ENCODE data around the gene ZNF480. TPM values are rescaled to one million over a fixed set of nuclear protein-coding genes. Genes with fewer than 3 reads are reported as not detected.

Gene ZNF480
- total and polyA plus RNA-seq, 5 donors from 2014 or later = 7.0 to 20.5 (median 15.1) TPM

DNA sequence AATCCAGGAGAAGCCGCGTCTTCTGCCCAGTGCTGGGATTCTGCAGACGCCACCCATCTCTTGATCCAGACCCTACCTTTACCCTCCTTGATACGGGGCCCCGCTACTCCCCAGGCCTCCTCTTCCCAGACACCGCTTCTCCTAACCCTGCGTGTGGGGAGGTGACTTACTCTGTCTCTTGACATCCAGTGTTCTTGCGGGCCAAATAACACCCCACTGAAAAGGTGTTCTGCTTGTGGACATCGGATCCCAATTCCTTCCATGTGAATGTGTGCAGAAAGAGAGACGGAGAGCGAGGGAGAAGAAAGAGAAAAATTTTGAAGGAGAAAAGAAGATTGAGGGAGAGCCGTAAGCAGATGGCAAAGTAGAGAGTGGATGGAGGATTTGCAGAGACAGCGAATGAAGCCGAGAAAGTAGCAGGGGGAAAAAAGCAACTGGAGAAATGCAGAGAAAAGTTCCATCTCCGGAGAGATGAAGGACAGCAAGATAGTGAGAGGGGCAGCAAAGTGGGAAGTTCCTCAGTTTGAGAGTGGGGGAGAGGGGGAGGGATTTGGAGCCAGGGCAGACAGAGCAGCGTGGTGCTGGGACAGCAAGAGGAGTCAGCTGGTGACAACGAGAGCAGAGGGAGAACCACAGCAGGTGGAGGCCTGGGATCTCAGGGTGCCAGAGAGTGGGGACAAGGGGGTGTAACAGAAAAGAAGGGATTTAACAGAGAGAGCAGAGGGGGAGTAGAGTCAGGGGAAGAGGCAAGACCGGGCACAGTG is 814 bp downstream of the ZNF480 start:
- H3K36me3 Mint-ChIP-seq = peaks cover 55% of the 10 kb centered on the region
- peak overlapping the region; percentile 97 to 99 (median 99) for H3K27ac Mint-ChIP-seq
- Histone ChIP-seq H3K27ac (ENCODE audit: insufficient read depth, low read length, poor library complexity, severe bottlenecking) (peak overlapping the region; percentile 88), H3K9me3 (ENCODE audit: control insufficient read depth in 2 of 2, low read length in 2 of 2) (peaks cover 38 to 56% of the 10 kb centered on the region in 2 experiments), H3K4me1 (ENCODE audit: control insufficient read depth, insufficient read depth, low read length, poor library complexity, severe bottlenecking) (peaks cover 10% of the 10 kb centered on the region), H3K4me3 (ENCODE audit: low read depth, low read length) (peak overlapping the region; percentile 79), H3K36me3 (ENCODE audit: control insufficient read depth, insufficient read depth, low read length) (peaks cover 31% of the 10 kb centered on the region), H3K27me3 (ENCODE audit: control insufficient read depth, insufficient read depth, low read length) (no peaks in the 10 kb centered on the region)
- H3K4me1 Mint-ChIP-seq = peaks cover 5 to 39% (median 15%) of the 10 kb centered on the region in 4 donors
- peak overlapping the region; percentile 93 to 99 (median 98) for H3K4me3 Mint-ChIP-seq
- no peaks in the 10 kb centered on the region for H3K27me3 Mint-ChIP-seq
- H3K9me3 Mint-ChIP-seq = peaks cover 0 to 57% (median 25%) of the 10 kb centered on the region in 7 donors
- ATAC-seq (ENCODE audit: low read depth in 2 of 2) = peak in 1 of 2 donors; percentile 7
- DNase-seq = no peak

DNA sequence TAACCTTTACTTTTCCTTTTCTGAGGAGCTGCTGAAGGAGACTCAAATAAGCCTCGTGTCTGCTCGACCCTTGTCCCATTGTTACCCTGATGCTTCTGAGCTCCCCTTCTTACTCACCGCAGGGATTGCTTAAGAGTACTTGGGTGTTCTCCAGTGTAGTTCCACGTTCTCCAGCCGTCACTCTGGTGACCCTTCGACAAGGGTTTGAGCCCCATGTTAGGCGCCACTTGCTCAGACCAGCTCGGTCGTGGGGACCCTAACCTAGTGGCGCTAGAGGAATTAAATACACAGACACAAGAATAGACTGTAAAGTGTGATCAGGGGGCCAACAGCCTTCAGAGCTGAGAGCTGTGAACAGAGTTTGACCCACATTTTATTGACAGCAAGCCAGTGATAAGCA is 10.3 kb downstream of the ZNF480 start:
- DNase-seq (peak in 1 of 3 donors; percentile 34), ATAC-seq (ENCODE audit: low read depth in 2 of 2) (no peak)
- H3K4me1 ChIP-seq (ENCODE audit: control insufficient read depth, insufficient read depth, low read length, poor library complexity, severe bottlenecking) = no peaks in the 10 kb centered on the region
- Mint-ChIP-seq H3K4me1 (no peaks in the 10 kb centered on the region), H3K4me3 (peak overlapping the region in 1 of 4 donors; percentile 37), H3K36me3 (peaks cover 71% of the 10 kb centered on the region), H3K9me3 (peaks cover 1 to 79% (median 39%) of the 10 kb centered on the region in 7 donors), H3K27me3 (no peaks in the 10 kb centered on the region), H3K27ac (no peak overlapping the region)
- peaks cover 77% of the 10 kb centered on the region for H3K36me3 ChIP-seq (ENCODE audit: control insufficient read depth, insufficient read depth, low read length)
- H3K4me3 ChIP-seq (ENCODE audit: low read depth, low read length) = no peak overlapping the region
- H3K9me3 ChIP-seq (ENCODE audit: control insufficient read depth in 2 of 2, low read length in 2 of 2) = peaks cover 74 to 97% of the 10 kb centered on the region in 2 experiments
- no peak overlapping the region for H3K27ac ChIP-seq (ENCODE audit: insufficient read depth, low read length, poor library complexity, severe bottlenecking)
- H3K27me3 ChIP-seq (ENCODE audit: control insufficient read depth, insufficient read depth, low read length) = no peaks in the 10 kb centered on the region

GRCh38 chr19:52322429-52322828 is 25.5 kb downstream of the ZNF480 start:
- Mint-ChIP-seq H3K27me3 (no peaks in the 10 kb centered on the region), H3K4me3 (no peak overlapping the region), H3K4me1 (no peaks in the 10 kb centered on the region), H3K36me3 (peaks cover 42% of the 10 kb centered on the region), H3K9me3 (peaks cover 0 to 93% (median 51%) of the 10 kb centered on the region in 7 donors), H3K27ac (no peak overlapping the region)
- DNase-seq (no peak), ATAC-seq (ENCODE audit: low read depth in 2 of 2) (no peak)
- Histone ChIP-seq H3K27me3 (ENCODE audit: control insufficient read depth, insufficient read depth, low read length) (no peaks in the 10 kb centered on the region), H3K36me3 (ENCODE audit: control insufficient read depth, insufficient read depth, low read length) (peaks cover 56% of the 10 kb centered on the region), H3K9me3 (ENCODE audit: control insufficient read depth in 2 of 2, low read length in 2 of 2) (peaks cover 88 to 99% of the 10 kb centered on the region in 2 experiments), H3K4me3 (ENCODE audit: low read depth, low read length) (peak overlapping the region; percentile 21), H3K4me1 (ENCODE audit: control insufficient read depth, insufficient read depth, low read length, poor library complexity, severe bottlenecking) (no peaks in the 10 kb centered on the region), H3K27ac (ENCODE audit: insufficient read depth, low read length, poor library complexity, severe bottlenecking) (no peak overlapping the region)

DNA sequence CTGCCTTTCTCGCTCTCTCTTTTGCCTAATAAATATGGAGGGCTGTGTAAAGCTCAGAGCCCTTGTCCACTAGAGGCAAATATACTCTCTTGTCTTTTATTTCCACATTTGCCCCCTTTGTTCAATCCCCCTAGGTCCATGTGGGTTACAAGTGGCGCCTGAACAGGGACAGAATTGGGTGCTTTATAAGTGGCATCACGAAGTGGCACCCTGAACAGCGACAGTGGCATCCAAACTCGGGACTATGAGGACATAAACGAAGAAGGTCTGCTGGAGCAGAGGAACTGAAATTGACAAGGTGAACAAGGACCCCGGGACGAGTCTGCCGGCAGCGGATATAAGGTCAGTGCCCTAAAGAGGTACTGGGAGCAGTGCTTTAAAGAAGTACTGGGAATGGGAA is 34.8 kb downstream of the ZNF480 start:
- H3K36me3 ChIP-seq (ENCODE audit: control insufficient read depth, insufficient read depth, low read length) = no peaks in the 10 kb centered on the region
- no peak overlapping the region for H3K27ac ChIP-seq (ENCODE audit: insufficient read depth, low read length, poor library complexity, severe bottlenecking)
- no peak overlapping the region for H3K4me3 Mint-ChIP-seq
- peaks cover 0 to 10% (median 5%) of the 10 kb centered on the region in 4 donors for H3K4me1 Mint-ChIP-seq
- H3K4me3 ChIP-seq (ENCODE audit: low read depth, low read length) = no peak overlapping the region
- H3K27me3 Mint-ChIP-seq = no peaks in the 10 kb centered on the region
- DNase-seq (peak in 1 of 3 donors; percentile 23), ATAC-seq (ENCODE audit: low read depth in 2 of 2) (no peak)
- H3K9me3 Mint-ChIP-seq = peaks cover 0 to 69% (median 22%) of the 10 kb centered on the region in 7 donors
- H3K4me1 ChIP-seq (ENCODE audit: control insufficient read depth, insufficient read depth, low read length, poor library complexity, severe bottlenecking) = peaks cover 6% of the 10 kb centered on the region
- H3K27me3 ChIP-seq (ENCODE audit: control insufficient read depth, insufficient read depth, low read length) = no peaks in the 10 kb centered on the region
- no peaks in the 10 kb centered on the region for H3K36me3 Mint-ChIP-seq
- peaks cover 54 to 81% of the 10 kb centered on the region in 2 experiments for H3K9me3 ChIP-seq (ENCODE audit: control insufficient read depth in 2 of 2, low read length in 2 of 2)
- H3K27ac Mint-ChIP-seq = no peak overlapping the region

DNA sequence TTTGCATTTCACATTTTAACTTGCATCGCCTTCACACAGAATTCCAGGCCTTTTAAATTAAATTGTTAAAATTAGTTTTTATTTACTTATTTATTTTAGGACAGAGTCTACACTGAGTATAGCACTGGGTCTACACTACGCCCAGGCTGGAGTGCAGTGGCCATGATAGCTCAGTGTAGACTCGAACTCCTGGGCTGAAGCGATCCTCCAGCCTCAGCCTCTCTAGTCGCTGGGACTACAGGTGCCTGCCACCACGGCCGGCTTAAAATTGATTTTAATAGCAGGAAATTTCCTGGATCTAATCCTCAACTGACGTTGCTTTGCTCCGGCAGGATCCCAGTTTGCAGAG is 38.8 kb downstream of the ZNF480 start:
- Mint-ChIP-seq H3K4me1 (peaks cover 0 to 16% (median 11%) of the 10 kb centered on the region in 4 donors), H3K4me3 (peak overlapping the region; percentile 91 to 99 (median 96)), H3K36me3 (peaks cover 12% of the 10 kb centered on the region), H3K9me3 (peaks cover 0 to 43% (median 13%) of the 10 kb centered on the region in 7 donors), H3K27me3 (no peaks in the 10 kb centered on the region), H3K27ac (peak overlapping the region; percentile 97 to 98 (median 97))
- H3K27me3 ChIP-seq (ENCODE audit: control insufficient read depth, insufficient read depth, low read length) = no peaks in the 10 kb centered on the region
- no peaks in the 10 kb centered on the region for H3K36me3 ChIP-seq (ENCODE audit: control insufficient read depth, insufficient read depth, low read length)
- H3K9me3 ChIP-seq (ENCODE audit: control insufficient read depth in 2 of 2, low read length in 2 of 2) = peaks cover 34 to 41% of the 10 kb centered on the region in 2 experiments
- H3K4me1 ChIP-seq (ENCODE audit: control insufficient read depth, insufficient read depth, low read length, poor library complexity, severe bottlenecking) = peaks cover 10% of the 10 kb centered on the region
- peak in 1 of 2 donors; percentile 26 for ATAC-seq (ENCODE audit: low read depth in 2 of 2)
- peak overlapping the region; percentile 61 for H3K4me3 ChIP-seq (ENCODE audit: low read depth, low read length)
- peak overlapping the region; percentile 69 for H3K27ac ChIP-seq (ENCODE audit: insufficient read depth, low read length, poor library complexity, severe bottlenecking)
- DNase-seq = no peak

- Mint-ChIP-seq H3K27ac (peak within 1 kb of the TSS; percentile 97 to 99 (median 98)), H3K4me1 (peaks cover 0 to 16% (median 11%) of the 10 kb centered on the region in 4 donors), H3K36me3 (peaks cover 12% of the 10 kb centered on the region), H3K27me3 (no peaks in the 10 kb centered on the region), H3K4me3 (peak within 1 kb of the TSS; percentile 91 to 99 (median 96)), H3K9me3 (peaks cover 0 to 37% (median 10%) of the 10 kb centered on the region in 7 donors)
- peaks cover 10% of the 10 kb centered on the region for H3K4me1 ChIP-seq (ENCODE audit: control insufficient read depth, insufficient read depth, low read length, poor library complexity, severe bottlenecking)
- peak within 1 kb of the TSS; percentile 61 for H3K4me3 ChIP-seq (ENCODE audit: low read depth, low read length)
- ATAC-seq (ENCODE audit: low read depth in 2 of 2) (peak; percentile 91), DNase-seq (peak; percentile 68 to 91 (median 83))
- H3K9me3 ChIP-seq (ENCODE audit: control insufficient read depth in 2 of 2, low read length in 2 of 2) = peaks cover 28 to 36% of the 10 kb centered on the region in 2 experiments
- H3K36me3 ChIP-seq (ENCODE audit: control insufficient read depth, insufficient read depth, low read length) = no peaks in the 10 kb centered on the region
- no peaks in the 10 kb centered on the region for H3K27me3 ChIP-seq (ENCODE audit: control insufficient read depth, insufficient read depth, low read length)
- H3K27ac ChIP-seq (ENCODE audit: insufficient read depth, low read length, poor library complexity, severe bottlenecking) = peak within 1 kb of the TSS; percentile 69
Observed at GRCh38 chr19:52336117-52336790, 39.3 kb downstream of the ZNF480 start, which contains the start of gene ZNF610. Gene ZNF610, plus strand, starts transcription at chr19:52336243. Its CDS starts 12,930 bp downstream, at chr19:52349173.

DNA sequence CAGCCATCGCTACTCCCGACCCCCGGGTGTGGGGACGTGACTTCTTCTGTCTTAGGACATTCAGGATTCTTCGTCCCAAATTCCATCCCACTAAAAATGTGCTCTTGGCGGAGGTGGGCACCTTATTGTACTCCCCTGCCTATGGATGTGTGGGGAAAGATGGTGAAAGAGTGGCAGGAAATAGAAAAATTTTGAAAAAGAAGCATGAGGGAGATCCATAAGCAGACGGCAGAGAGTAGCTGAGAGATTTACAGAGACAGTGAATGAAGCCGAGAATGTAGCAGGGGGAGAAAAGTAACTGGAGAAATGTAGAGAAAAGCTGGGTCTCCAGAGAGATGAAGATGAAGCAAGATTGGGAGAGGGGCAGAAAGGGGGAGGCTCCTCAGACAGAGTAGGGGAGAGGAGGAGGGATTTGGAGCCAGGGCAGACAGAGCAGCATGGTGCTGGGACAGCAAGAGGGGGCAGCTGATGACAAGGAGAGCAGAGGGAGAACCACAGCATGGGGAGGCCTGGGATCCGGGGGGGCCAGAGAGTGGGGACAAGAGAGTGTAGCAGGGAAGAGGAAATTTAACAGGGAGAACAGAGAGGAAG is 39.9 kb downstream of the ZNF480 start:
- Histone ChIP-seq H3K4me3 (ENCODE audit: low read depth, low read length) (peak overlapping the region; percentile 61), H3K4me1 (ENCODE audit: control insufficient read depth, insufficient read depth, low read length, poor library complexity, severe bottlenecking) (peaks cover 10% of the 10 kb centered on the region), H3K27me3 (ENCODE audit: control insufficient read depth, insufficient read depth, low read length) (no peaks in the 10 kb centered on the region), H3K27ac (ENCODE audit: insufficient read depth, low read length, poor library complexity, severe bottlenecking) (peak overlapping the region; percentile 69), H3K36me3 (ENCODE audit: control insufficient read depth, insufficient read depth, low read length) (no peaks in the 10 kb centered on the region), H3K9me3 (ENCODE audit: control insufficient read depth in 2 of 2, low read length in 2 of 2) (peaks cover 22 to 30% of the 10 kb centered on the region in 2 experiments)
- Mint-ChIP-seq H3K27ac (peak overlapping the region; percentile 97 to 99 (median 98)), H3K9me3 (peaks cover 0 to 32% (median 7%) of the 10 kb centered on the region in 7 donors), H3K27me3 (no peaks in the 10 kb centered on the region), H3K4me3 (peak overlapping the region; percentile 91 to 99 (median 96)), H3K4me1 (peaks cover 0 to 16% (median 11%) of the 10 kb centered on the region in 4 donors), H3K36me3 (peaks cover 12% of the 10 kb centered on the region)
- no peak for ATAC-seq (ENCODE audit: low read depth in 2 of 2)
- DNase-seq = peak in 1 of 3 donors; percentile 11
